Kidney (tissue), 14 donors: Measurements from ENCODE around the gene GRWD1. TPM values are rescaled to one million over a fixed set of nuclear protein-coding genes. Genes with fewer than 3 reads are reported as not detected.

Source experiments
- DNase-seq, 5 donors: peaks; one replicate each; pipeline ENCODE4 v3.0.0-alpha.2; 2013 to 2020
- FAIRE-seq: peaks from 2 replicates; lab custom pipeline; 2012; peaks lifted over from hg19 to GRCh38; lab: Jason Lieb, UNC
- H3K27ac ChIP-seq, 2 donors: one replicate each; pipeline ENCODE4 v1.7.0; 2013; ENCODE audit warnings: low read depth in 2 of 2, low read length in 2 of 2, inconsistent platforms in 1 of 2
- H3K27me3 ChIP-seq: one replicate; pipeline ENCODE4 v1.7.1; 2013; ENCODE audit warnings: low read length, inconsistent platforms; ENCODE audit not compliant: control insufficient read depth, insufficient read depth
- H3K36me3 ChIP-seq, 3 donors: one replicate each; pipeline versions ENCODE4 v1.7.0 to v1.7.1; 2013; ENCODE audit warnings: low read length in 3 of 3, control low read depth in 1 of 3, inconsistent platforms in 1 of 3; ENCODE audit not compliant: insufficient read depth in 3 of 3, control insufficient read depth in 2 of 3
- H3K4me1 ChIP-seq, 3 donors: one replicate each; pipeline versions ENCODE4 v1.7.0 to v1.7.1; 2013; ENCODE audit warnings: low read length in 3 of 3, inconsistent platforms in 1 of 3, low read depth in 1 of 3; ENCODE audit not compliant: control insufficient read depth in 2 of 3, insufficient read depth in 2 of 3
- H3K4me3 ChIP-seq, 3 donors: one replicate each; pipeline versions ENCODE4 v1.7.0 to v1.8.1; 2013; ENCODE audit warnings: low read length in 3 of 3, control low read depth in 1 of 3, inconsistent platforms in 1 of 3
- H3K9ac ChIP-seq, 3 donors: one replicate each; pipeline versions ENCODE4 v1.7.0 to v1.7.1; 2013; ENCODE audit warnings: low read length in 3 of 3, control low read depth in 1 of 3, inconsistent platforms in 1 of 3
- H3K9me3 ChIP-seq, 3 donors: one replicate each; pipeline versions ENCODE4 v1.7.0 to v1.7.1; 2013; ENCODE audit warnings: low read length in 3 of 3, control low read depth in 1 of 3, inconsistent platforms in 1 of 3; ENCODE audit not compliant: control insufficient read depth in 2 of 3, insufficient read depth in 1 of 3
- intact Hi-C: fragments of 100-400 bp; cut with DNase I; formaldehyde crosslinking; loops from one replicate; pipeline ENCODE4 v1.11.1; 2022
- polyA plus RNA-seq: library from polyadenylated mRNA; stranded (reverse); fragments of 350-450 nt; fragmentation: Illumina TruSeq; extraction: RNeasy Lipid Tissue Mini Kit (QIAGEN cat#74804); gene quantifications from one replicate; pipeline ENCODE4 v1.2.3, GENCODE V29; 2014; ENCODE audit warnings: low read depth, low replicate concordance; ENCODE audit not compliant: insufficient read depth
- total RNA-seq: library from RNA; stranded (reverse); fragmentation: NEBNext Ultra II Directional; extraction: Animal tissue kit (Norgen Biotek cat#: 25700); gene quantifications from one replicate; pipeline ENCODE4 v1.2.1, GENCODE V29; 2021
- TF ChIP-seq, protein P1 (sequence below): IDR thresholded peaks from 3 replicates; pipeline ENCODE4 v1.5.1; 2012; ENCODE audit warnings: mild to moderate bottlenecking, moderate library complexity, borderline replicate concordance; ENCODE audit not compliant: insufficient read depth; ENCODE audit errors: extremely low read depth
- donor health status: control.
- donor health status: control.
- donor health status: control.
- donor health status: control.
- donor health status: control.
- donor health status: DM: yes; HTN: yes; CAD: no.
- donor health status: Normal renal cell carcinoma (clear cell type).

The GRWD1 gene
- total and polyA plus RNA-seq, 2 donors from 2014 or later: 19.0 to 34.0 TPM

DNA sequence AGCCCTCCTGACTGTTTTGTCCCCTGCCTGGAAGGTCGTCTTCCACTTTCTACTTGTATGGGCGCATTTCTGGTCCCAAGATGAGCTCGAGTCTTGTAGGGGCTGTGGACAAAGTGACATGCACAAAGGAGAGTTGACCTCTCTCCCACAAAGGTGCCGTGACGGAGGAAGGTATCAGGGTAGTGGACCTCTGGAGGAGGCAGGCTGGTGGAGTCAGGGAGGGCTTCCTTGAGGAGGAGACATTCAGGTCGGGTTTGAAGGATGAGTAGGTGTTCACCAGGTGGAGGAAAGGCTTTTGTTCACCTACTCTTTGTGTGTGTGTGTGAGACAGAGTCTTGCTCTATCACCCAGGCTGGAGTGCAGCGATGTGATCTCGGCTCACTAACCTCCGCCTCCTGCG, 25.1 kb downstream of the GRWD1 start:
- H3K9ac ChIP-seq: no peak overlapping the region
- H3K4me3 ChIP-seq: peak overlapping the region in 1 of 3 donors; percentile 86
- intact Hi-C loops: no loop called here
- no peak for DNase-seq
- no peaks in the 10 kb centered on the region for H3K9me3 ChIP-seq
- H3K36me3 ChIP-seq: peaks cover 28 to 41% (median 33%) of the 10 kb centered on the region in 3 donors
- no peak overlapping the region for H3K27ac ChIP-seq
- no peaks in the 10 kb centered on the region for H3K27me3 ChIP-seq
- TF ChIP-seq, protein P1, sequence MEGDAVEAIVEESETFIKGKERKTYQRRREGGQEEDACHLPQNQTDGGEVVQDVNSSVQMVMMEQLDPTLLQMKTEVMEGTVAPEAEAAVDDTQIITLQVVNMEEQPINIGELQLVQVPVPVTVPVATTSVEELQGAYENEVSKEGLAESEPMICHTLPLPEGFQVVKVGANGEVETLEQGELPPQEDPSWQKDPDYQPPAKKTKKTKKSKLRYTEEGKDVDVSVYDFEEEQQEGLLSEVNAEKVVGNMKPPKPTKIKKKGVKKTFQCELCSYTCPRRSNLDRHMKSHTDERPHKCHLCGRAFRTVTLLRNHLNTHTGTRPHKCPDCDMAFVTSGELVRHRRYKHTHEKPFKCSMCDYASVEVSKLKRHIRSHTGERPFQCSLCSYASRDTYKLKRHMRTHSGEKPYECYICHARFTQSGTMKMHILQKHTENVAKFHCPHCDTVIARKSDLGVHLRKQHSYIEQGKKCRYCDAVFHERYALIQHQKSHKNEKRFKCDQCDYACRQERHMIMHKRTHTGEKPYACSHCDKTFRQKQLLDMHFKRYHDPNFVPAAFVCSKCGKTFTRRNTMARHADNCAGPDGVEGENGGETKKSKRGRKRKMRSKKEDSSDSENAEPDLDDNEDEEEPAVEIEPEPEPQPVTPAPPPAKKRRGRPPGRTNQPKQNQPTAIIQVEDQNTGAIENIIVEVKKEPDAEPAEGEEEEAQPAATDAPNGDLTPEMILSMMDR: no peak
- FAIRE-seq: no peak
- H3K4me1 ChIP-seq: peaks cover 0 to 17% (median 10%) of the 10 kb centered on the region in 3 donors

DNA sequence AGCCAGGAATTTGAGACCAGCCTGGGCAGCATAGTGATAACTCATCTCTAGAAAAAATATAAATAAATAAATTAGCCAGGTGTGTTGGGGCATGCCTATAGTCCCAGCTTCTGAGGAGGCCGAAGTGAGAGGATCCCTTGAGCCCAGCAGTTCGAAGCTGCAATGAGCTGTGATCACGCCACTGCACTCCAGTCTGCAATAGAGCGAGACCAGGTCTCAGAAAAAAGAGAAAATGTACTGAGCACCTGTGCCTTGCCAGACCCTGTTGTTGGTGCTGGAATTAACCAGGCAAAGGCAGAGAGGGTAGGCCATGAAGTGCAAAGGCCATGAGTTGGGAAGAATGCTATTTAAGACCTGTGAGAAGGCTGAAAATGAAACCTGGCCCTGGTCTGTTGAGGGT, 26.1 kb downstream of the GRWD1 start:
- intact Hi-C loops: no loop called here
- FAIRE-seq (no peak), DNase-seq (no peak)
- Histone ChIP-seq H3K9me3 (no peaks in the 10 kb centered on the region), H3K27ac (no peak overlapping the region), H3K4me1 (peaks cover 0 to 17% (median 10%) of the 10 kb centered on the region in 3 donors), H3K27me3 (no peaks in the 10 kb centered on the region), H3K36me3 (peaks cover 28 to 48% (median 34%) of the 10 kb centered on the region in 3 donors), H3K4me3 (no peak overlapping the region), H3K9ac (no peak overlapping the region)
- TF ChIP-seq, protein P1: no peak

DNA sequence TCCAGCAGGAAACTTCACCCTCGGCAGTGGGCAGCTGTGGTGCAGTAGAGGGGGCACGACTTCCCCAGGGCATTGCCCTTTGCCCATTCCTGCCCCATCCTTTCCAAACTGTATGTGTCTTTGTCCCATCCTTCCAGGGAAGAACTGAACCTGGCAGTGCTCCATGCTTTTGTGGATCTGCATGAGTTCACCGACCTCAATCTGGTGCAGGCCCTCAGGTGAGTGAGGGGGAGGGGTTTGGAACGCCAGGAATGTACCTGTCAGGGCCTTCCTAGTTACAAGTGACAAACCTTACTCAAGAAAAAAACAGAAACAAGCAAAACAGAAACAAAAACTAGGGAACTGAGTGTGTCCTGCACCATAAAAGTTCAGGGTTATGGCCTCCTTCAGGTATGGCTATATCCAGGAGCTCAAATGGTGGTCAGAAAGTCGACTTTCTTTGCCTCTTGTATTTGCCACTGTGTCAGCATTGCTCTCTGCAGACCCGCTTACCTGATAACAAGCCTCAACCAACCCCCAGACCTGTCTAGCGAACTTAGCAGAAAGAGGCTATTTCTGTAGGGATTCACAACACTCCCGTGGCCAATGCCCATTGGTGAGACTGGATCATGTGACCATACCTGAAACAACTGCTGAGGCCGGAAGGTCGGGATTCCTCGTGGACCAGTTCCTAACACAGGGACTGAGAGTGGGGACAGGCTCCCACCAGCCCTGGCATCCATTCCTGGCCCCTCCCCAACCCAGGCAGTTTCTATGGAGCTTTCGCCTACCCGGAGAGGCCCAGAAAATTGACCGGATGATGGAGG, 27.6 kb downstream of the GRWD1 start:
- TF ChIP-seq, protein P1: no peak
- DNase-seq (no peak), FAIRE-seq (no peak)
- intact Hi-C loops: no loop called here
- Histone ChIP-seq H3K27me3 (no peaks in the 10 kb centered on the region), H3K27ac (no peak overlapping the region), H3K4me3 (no peak overlapping the region), H3K36me3 (peaks cover 28 to 51% (median 37%) of the 10 kb centered on the region in 3 donors), H3K4me1 (peaks cover 0 to 17% (median 7%) of the 10 kb centered on the region in 3 donors), H3K9ac (no peak overlapping the region), H3K9me3 (no peaks in the 10 kb centered on the region)
